ENCODE data around the gene FLNB. TPM values are rescaled to one million over a fixed set of nuclear protein-coding genes. Genes with fewer than 3 reads are reported as not detected.
"Not testable (repeated sequence)": the region's sequence is repeated elsewhere in the genome, so short reads cannot be mapped to it uniquely, and the experiment has no call there.

FLNB gene
- total RNA-seq, 1 experiment from 2014 or later, result 126 TPM

DNA sequence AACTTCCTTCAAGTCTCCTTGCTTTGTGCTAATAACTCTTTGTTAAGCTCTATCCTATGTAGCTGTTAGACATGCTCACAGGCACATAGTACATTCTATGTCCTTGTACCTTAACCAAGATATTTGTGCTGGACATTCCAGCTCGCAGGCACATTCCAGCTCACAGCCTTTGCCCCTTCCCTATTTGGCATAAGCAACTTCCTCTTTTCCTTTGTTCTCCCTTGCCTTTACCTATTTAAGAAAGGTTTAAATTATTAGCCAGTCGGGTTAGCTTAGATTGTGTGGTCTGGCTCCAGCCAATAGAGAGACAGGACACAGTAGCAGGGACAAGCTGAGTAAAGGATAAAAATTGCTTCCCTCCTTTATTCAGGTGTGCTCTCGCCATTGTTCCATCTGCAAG, 193.2 kb downstream of the FLNB start:
- DNase-seq (ENCODE audit: low read depth), result not testable (repeated sequence)

DNA sequence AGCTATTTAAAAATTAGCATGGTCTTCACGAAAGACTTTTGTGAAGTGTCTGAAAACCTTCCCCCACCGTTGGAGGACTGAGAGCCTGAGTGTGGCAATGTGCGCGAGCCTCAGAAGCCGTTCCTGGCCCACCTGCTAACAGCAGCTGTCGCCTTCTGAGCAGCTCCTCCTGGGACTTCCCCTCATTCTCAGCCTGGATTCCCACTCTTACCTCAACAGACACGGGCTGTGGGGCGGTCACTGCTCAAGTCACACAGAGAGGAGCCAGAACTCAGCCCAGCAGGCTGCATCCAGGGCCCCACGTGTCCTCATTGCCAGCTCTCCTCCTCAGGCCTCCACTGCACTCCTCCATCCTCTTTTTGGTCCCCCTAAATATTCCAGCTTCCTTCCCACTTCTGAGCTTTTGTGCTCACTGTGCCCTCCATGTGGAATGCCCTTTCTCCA, 194.7 kb downstream of the FLNB start:
- no peak for DNase-seq (ENCODE audit: low read depth)

DNA sequence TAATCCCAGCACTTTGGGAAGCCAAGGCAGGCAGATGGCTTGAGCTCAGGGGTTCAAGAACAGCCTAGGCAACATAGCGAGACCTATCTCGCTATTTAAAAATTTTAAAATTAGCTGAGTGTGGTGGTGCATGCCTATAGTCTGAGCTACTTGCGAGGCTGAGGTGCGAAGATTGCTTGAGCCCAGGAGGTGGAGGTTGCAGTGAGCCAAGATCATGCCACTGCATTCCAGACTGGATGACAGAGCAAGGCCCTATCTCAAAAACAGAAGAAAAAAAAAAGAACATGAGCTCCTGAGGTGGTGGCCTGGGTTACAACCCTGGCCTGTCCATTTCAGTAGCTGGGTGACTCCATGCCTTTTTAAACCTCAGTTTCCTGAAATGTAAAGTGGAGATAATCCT, 195.3 kb downstream of the FLNB start:
- no peak for DNase-seq (ENCODE audit: low read depth)

DNA sequence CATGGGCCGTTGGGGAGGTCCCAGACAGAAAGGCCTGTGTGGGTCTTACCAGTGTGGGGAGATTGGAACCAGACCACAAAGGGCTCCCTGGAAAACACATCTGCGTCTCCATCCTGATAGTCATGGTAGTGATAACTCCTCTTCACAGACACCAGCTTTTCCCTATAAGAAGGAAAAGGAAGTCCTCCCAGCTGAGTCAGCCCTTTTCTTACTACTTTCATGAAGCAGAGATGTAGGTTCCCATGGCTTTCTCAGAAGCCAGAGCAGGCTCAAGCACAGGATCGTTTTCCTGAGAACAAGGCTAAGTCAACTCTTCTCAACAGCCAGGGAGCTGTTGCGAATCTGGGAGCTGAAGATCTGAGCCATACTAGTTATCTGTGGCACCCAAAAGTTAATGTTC, 196.5 kb downstream of the FLNB start:
- DNase-seq (ENCODE audit: low read depth), result no peak

DNA sequence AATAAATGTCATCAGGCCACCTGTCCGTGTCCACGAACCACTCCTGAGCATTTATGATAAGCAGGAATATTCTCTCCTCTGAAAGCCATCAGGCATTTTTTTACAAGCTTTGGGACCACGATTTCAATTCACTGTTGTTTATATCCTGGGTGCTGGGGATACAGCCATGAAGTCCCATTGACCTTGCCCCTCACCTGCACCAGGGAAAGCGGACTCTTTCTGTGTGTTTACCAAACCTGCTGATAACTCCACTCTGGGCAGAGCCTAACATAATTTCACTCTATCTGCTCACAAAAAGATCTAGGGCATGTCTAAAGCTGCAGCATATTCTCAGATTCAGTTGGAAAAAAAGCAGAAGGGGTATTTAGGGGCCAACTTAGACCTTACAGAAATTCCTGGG, 197.8 kb downstream of the FLNB start:
- DNase-seq (ENCODE audit: low read depth), result no peak

DNA sequence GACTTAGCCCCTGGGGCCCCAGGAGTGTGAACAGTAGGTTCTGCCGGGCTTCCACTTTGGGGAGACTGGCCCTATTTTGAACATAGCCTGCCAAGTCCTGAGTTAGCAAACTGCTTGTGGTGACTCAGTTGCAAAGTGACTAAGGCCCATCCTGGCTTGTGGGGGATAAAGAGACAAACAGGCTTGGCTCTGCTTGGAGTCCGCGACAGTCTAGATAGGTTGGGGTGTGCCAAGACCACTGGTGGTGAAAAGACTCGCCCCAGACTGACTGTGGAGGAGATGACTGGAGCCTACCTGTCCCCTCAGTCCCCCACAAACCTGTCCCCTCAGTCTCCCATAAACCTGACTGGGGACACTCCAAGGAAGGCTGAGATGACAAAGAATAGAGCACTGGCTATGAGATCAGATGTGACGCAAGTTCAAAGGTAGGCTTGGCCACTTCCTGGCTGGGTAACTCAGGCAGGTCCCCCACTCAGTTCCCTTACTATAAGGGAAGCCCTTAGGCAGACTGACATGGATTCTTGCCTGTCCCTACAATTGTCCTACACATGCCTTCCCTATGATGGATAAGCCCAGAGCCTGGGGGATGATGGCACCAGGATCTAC, 198.3 kb downstream of the FLNB start:
- peak; percentile 73 for DNase-seq (ENCODE audit: low read depth)

DNA sequence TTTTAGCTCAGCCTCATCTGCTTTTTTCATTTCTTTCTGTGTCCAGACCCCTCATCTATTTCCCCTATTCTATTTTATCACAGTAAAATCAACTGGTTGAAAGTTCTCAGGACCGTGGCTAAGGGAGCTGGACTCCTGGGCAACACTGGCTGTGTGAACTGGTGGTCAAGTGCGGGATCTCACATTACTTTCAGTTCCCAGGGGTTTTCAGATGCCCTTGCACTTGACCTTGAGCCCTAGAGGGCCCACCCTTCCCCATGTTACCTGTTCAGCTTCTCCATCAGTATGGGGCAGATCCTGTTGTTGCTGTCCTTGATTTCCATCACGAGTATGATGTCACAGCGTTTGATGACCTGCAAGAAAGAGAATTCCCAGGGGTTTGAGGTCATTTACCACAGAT, 199.7 kb downstream of the FLNB start:
- no peak for DNase-seq (ENCODE audit: low read depth)

DNA sequence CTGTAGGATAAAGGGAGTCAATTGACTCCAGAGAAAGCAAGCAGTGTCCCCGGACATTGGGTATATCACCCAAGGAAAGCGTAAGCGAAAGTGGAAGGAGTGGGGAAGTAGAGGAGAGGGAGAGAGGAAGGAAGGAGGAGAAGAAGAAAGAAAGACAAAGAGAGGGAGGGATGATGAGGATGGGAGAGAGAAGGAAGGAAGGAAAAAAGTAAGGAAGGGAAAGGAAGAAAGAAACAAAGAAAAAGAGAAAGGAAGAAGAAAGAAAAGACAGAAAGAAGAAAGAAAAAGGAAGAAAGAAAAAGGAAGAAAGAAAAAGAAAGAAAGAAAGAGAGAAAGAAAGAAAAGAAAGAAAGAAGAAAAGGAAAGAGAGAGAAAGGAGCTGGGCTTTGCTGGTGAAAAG, 201.7 kb downstream of the FLNB start:
- DNase-seq (ENCODE audit: low read depth), result no peak

DNA sequence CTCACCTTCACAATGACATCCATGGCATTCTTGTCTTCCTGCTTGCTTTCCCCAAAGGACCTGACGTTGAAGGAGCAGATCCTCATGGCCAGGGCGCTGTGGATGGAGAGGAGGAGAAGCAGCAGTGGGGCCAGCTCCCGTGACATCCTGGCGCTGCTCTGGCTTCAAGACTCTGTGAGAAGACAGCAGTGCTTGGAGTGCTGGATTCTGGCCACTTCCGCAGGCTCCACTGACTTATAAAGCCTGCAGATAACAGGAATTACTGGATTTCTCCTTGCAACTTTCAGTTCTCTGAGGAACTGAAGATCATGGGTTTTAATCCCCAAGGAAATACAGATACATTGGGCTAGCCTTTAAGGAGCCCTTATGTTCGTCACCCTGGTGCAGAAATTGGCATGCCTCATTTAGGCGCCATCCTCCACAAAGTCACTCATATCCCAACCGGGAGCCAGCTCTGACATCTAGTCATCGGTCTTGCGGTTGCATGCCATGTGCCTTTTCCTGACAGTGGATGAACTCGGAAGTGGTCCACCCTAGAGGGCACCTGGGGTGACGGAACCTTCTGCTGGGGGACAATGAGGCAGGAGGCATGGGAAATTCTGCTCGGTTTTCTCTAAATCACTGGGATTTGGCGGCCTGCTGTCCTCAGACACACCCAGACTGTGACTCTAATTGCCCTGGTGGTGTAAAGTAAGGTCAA, 202.7 kb downstream of the FLNB start, which contains the start of gene DNASE1L3:
Gene DNASE1L3, minus strand, starts transcription at position 212 of the 700 bp plus-strand sequence. Its CDS starts 66 bp downstream, at position 146.
- no peak for DNase-seq (ENCODE audit: low read depth)

DNA sequence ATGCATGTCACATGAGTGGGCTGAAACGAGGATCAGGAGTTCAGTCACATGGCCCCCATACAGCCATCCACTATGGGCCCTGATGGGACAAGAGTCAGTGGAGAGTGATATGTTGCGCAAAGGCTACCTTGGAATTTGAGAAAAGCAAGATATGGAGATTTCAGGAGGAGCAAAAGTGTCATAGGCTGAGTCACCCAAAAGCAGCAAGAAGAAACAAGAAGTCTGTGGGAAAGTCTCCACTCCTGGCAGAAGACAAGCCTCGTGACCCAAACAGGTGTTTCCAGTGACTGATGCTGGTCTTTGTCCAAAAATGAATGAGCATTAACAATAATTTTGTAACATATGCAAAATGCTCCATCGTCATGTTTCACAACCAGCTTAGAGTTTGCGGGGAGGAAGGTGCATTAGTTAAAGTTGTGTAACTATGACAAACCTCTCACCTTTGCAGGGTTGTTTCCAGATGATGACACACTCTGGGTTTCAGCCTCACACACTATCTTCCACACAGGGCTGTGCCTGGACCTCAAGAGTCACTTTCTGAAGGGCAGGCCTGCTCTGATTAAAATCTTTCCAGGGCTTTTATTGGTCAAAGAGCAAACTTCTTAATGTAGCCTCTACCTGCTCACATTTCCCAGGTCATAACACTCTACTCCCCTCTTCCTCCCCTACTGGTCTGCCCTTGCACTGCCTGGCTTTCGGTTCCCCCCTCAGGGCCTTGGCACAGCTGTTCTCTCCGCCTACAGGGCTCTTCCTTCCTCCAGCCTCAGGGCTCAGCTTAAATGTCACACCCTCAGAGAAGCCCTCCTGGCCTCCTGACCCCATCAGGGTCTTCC, 206.5 kb downstream of the FLNB start:
- DNase-seq (ENCODE audit: low read depth), result peak; percentile 74

DNA sequence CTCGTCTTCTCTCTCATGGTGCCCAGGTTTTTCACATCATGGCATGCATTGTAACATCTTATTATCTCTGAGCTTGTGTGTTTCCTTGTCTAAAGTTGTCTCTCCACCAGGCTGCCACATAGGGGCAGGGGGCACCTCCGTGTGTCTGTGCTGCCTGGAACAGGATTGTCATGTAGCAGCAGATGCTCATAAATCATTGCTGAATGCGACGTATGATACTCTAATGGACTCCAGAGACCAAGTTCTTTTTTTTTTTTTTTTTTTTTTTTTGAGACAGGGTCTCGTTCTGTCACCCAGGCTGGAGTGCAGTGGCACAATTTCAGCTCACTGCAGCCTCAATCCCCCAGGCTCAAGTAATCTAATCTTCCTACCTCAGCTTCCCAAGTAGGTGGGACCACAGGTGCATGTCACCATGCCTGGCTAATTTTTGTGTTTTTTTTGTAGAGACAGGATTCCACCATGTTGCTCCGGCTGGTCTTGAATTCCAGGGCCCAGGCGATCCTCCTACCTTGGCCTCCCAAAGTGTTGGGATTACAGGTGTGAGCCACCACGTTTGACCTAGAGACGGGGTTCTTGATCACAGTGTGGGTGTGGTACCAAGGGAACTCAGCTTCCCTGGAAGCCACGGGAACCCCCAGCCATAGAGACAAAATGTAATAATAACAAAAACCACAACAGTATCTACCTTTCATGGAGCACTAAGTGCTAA, 207.2 kb downstream of the FLNB start:
- no peak for DNase-seq (ENCODE audit: low read depth)

DNA sequence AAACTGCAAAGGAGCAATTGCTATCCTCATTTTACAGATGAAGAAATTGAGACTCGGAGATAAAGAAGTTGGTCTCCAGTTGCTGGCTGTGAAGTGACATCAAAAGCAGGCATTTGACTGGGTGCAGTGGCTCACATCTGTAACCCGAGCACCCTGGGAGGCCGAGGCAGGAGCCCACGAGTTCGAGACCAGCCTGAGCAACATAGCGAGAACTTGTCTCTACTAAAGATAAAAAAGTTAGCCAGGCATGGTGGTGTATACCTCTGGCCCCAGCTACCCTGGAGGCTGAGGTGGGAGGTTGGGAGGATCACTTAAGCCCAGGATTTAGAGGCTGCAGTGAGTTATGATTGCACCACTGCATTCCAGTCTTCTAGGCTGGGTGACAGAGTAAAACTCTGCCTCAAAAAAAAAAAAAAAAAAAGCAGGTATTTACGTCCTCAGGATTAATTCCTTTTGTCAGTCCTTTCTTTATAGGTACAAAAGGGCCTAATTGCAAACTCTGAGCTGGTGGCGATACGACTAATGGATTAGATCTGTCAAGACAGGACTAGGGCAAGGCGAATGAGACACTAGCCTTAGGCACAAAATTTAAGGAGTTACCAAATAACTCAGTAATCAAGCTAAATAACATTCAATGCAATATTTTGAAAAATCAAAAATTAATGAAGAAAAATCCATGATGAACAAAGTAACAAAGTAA, 208.4 kb downstream of the FLNB start:
- no peak for DNase-seq (ENCODE audit: low read depth)

DNA sequence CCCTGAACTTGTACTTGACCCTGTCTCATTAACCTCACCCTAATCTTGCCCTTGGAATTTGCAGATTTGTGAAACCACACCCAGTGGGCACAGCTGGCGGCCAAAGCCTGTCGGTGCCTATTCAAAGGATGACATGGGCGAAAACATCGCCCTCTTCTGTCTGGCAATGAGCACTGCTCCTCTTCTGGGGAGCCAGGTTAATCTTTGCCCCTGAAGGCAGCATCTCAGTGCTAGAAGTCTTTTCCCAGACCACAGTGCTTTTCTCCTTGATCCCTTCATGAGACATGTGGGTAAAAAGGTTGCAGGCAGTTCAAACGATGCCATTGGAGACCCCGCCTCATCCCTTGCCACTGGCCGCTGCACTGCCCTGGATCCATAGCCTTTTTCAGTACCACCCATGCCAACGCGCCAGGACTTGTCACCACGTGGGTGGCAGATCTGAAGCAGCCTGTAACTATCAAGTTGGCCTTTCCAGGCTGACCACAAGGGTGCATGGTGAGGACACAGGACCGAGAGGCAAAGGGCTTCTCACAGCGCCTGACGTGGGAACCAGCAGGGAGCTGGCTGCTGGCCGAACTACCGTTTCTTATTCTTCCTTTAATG, 209.1 kb downstream of the FLNB start:
- peak; percentile 69 for DNase-seq (ENCODE audit: low read depth)

DNA sequence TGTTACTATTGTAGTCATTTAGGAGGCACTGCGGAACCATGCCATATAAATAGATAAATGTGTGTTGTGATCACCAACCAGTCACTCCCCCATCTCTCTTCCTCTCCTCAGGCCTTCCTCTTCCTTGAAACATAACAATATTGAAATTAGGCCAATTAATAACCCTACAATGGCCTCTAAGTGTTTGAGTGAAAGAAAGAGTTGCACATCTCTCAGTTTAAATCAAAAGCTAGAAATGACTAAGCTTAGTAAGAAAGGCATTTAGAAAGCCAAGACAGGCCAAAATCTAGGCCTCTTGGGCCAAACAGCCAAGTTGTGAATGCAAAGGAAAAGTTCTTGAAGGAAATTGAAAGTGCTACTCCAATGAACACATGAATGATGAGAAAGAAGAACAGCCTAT, 210.7 kb downstream of the FLNB start:
- no peak for DNase-seq (ENCODE audit: low read depth)

Other genes starting within 250 kb of the FLNB start
- gene DNASE1L3, start 202.6 kb downstream of the FLNB start, total RNA-seq (2014; rRNA removed; shearing (Covaris generic)), result not detected in 2 replicates
- gene ABHD6, start 229.4 kb downstream of the FLNB start, total RNA-seq (2014; rRNA removed; shearing (Covaris generic)), result 11.4 and 13.9 TPM in 2 replicates